Heart left ventricle (tissue), 13 donors: ENCODE measurements around the gene KDM3A.

Source experiments
- CTCF ChIP-seq, 12 donors: fragments of 200-600 bp; sonication (generic) in 4 of 12; IDR thresholded peaks; one replicate each; pipeline versions ENCODE4 v1.5.0 to v1.8.0; 2018 to 2022; ENCODE audit warnings: antibody characterized with exemption in 12 of 12, mild to moderate bottlenecking in 5 of 12
- POLR2A ChIP-seq, 2 donors: fragments of 450-650 bp; IDR thresholded peaks; one replicate each; pipeline ENCODE4 v1.6.1; 2017; ENCODE audit warnings: antibody characterized with exemption in 2 of 2, mild to moderate bottlenecking in 2 of 2, moderate library complexity in 2 of 2
- donor health status: ischemic (EF 13 %, LVEDD 7.1; RV severe dilation, severe dysfunction).
- donor health status: DM: no; HTN: yes; CAD: no.
- donor health status: DM: no; HTN: no; CAD: no.
- donor health status: ischemic (EF 25% LVEDD 6.9; RV normal size, moderate dysfunction).
- donor health status: ischemic (EF 25% LVEDD 5.7; RV mildly dilated, moderate dysfunction).
- donor health status: ischemic (EF 35%, LVEDD 5.7; RV mildly dilated, moderate dysfunction).
- donor health status: nonischemic (EF 11% LVEDD 7.7; RV severe dilation, severe dysfunction).
- donor health status: DM: yes; HTN: yes; CAD: no.
- donor health status: PGD.
- donor health status: ischemic (EF 29% LVEDD 5.4; RV normal size, mild dysfunction).
- donor health status: nonischemic (EF 23%, LVEDD 6.1; RV moderate dilation, normal function).

- TF ChIP-seq CTCF (IDR thresholded peaks at IDR 0.05) (no peak), POLR2A (IDR thresholded peaks at IDR 0.05) (no peak)
Measured at GRCh38 chr2:86446060-86446459, 4.9 kb downstream of the KDM3A start.
